ENCODE data around the gene PPP1R37. TPM values are rescaled to one million over a fixed set of nuclear protein-coding genes. Genes with fewer than 3 reads are reported as not detected.

The PPP1R37 gene
- total RNA-seq, 4 donors from 2014 or later = 13.6 to 23.7 (median 19.4) TPM

- TF ChIP-seq CTCF (IDR thresholded peaks at IDR 0.05) = no peak
- no peak for ATAC-seq (ENCODE audit: low FRiP score)
- no peak for DNase-seq (ENCODE audit: low spot score)
These were observed 31.0 kb upstream of the PPP1R37 start for GRCh38 chr19:45061965-45062364.

- no peak for TF ChIP-seq CTCF (IDR thresholded peaks at IDR 0.05)
- ATAC-seq (ENCODE audit: low FRiP score) = no peak
- no peak for DNase-seq (ENCODE audit: low spot score)
These were observed 28.9 kb upstream of the PPP1R37 start for GRCh38 chr19:45063851-45064801.

- DNase-seq (ENCODE audit: low spot score) = no peak
- no peak for ATAC-seq (ENCODE audit: low FRiP score)
- no peak for TF ChIP-seq CTCF (IDR thresholded peaks at IDR 0.05)
These were observed 25.9 kb upstream of the PPP1R37 start for GRCh38 chr19:45066921-45067661.

- DNase-seq (ENCODE audit: low spot score) (no peak), ATAC-seq (ENCODE audit: low FRiP score) (no peak)
- TF ChIP-seq CTCF (IDR thresholded peaks at IDR 0.05) = no peak
These were observed 24.9 kb upstream of the PPP1R37 start for GRCh38 chr19:45068041-45068440.

GRCh38 chr19:45069056-45069455 is 23.9 kb upstream of the PPP1R37 start:
- ATAC-seq (ENCODE audit: low FRiP score) (no peak), DNase-seq (ENCODE audit: low spot score) (no peak)
- TF ChIP-seq CTCF (IDR thresholded peaks at IDR 0.05) = no peak

GRCh38 chr19:45070214-45070613 is 22.8 kb upstream of the PPP1R37 start:
- ATAC-seq (ENCODE audit: low FRiP score) = no peak
- TF ChIP-seq CTCF (IDR thresholded peaks at IDR 0.05) = no peak
- no peak for DNase-seq (ENCODE audit: low spot score)

All from omental fat pad (tissue), 4 donors.